ENCODE measurements around the gene LSM14A. TPM values are rescaled to one million over a fixed set of nuclear protein-coding genes. Genes with fewer than 3 reads are reported as not detected.
"Not testable (repeated sequence)": the region's sequence is repeated elsewhere in the genome, so short reads cannot be mapped to it uniquely, and the experiment has no call there.

Gene LSM14A
- total and polyA plus RNA-seq, 4 experiments from 2014 or later, result 158 to 176 (median 170) TPM

DNA sequence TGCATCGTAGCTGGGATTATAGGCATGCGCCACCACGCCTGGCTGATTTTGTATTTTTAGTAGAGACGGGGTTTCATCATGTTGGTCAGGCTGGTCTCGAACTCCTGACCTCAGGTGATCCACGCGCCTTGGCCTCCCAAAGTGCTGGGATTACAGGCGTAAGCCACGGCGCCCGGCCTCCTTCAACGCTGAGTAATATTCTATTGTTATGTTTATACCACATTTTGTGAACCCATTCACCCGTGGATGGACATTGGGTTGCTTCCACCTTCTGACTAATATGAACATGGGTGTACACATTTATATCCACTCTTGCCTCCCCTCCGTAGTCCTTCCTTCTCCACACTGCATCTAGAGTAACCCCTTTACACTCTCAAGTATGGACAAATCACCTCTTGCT, 80.9 kb downstream of the LSM14A start:
- H3K27ac ChIP-seq (ENCODE audit: low read depth, low read length); H3K36me3 ChIP-seq (ENCODE audit: insufficient read depth, low read length); H3K4me3 ChIP-seq (ENCODE audit: low read length in 2 of 2); intact Hi-C loops (cut with micrococcal nuclease); H3K27me3 ChIP-seq (ENCODE audit: insufficient read depth, low read length); DNase-seq; H3K27me3 Mint-ChIP-seq; H3K9me3 ChIP-seq (ENCODE audit: control insufficient read depth in 1 of 2, low read length in 2 of 2); H3K9me3 Mint-ChIP-seq: not testable (repeated sequence)
- peaks cover 17 to 37% (median 29%) of the 10 kb centered on the region in 4 donors for H3K4me1 Mint-ChIP-seq
- peaks cover 0 to 10% of the 10 kb centered on the region in 2 donors for H3K36me3 Mint-ChIP-seq
- ChIA-PET CTCF (ENCODE audit: partially characterized antibody) (interaction anchor here (0.6 kb wide), 1 partner anchor 49 kb away, joined by 3 read pairs; no protein-coding TSS in a partner anchor), POLR2A (ENCODE audit: partially characterized antibody) (interaction anchor here (0.6 to 1.8 kb wide), 2 partner anchors 17 to 175 kb away, joined by 3 to 7 read pairs; partner anchors contain the start of gene UBA2)
- peaks cover 32% of the 10 kb centered on the region for H3K4me1 ChIP-seq (ENCODE audit: insufficient read depth, low read length)
- peak overlapping the region; percentile 46 to 100 (median 98) for H3K4me3 Mint-ChIP-seq
- peak overlapping the region in 5 of 7 donors; percentile 73 to 99 (median 96) for H3K27ac Mint-ChIP-seq

DNA sequence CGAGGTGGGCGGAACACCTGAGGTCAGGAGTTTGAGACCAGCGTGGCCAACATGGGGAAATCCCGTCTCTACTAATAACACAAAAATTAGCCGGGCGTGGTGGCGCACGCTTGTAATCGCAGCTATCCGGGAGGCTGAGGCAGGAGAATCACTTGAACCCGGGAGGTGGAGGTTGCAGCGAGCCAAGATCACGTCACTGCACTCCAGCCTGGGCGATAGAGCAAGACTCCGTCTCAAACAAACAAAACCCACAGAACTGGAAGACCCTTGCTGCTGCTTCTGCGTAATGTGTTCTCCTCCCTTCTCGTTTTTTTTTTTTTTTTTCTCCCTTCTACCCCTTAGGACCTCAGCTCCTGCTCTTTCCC, 81.4 kb downstream of the LSM14A start:
- Histone ChIP-seq H3K4me1 (ENCODE audit: insufficient read depth, low read length) (peaks cover 32% of the 10 kb centered on the region), H3K27ac (ENCODE audit: low read depth, low read length) (peak overlapping the region; percentile 90), H3K4me3 (ENCODE audit: low read length in 2 of 2) (peak overlapping the region; percentile 67 to 75)
- H3K36me3 Mint-ChIP-seq, result peaks cover 0 to 10% of the 10 kb centered on the region in 2 donors
- intact Hi-C loops (cut with micrococcal nuclease), result loop anchor here (1.0 to 2.0 kb wide), 4 partner anchors 17 to 1077 kb away; partner anchors contain the start of gene LSM14A
- DNase-seq; H3K9me3 ChIP-seq (ENCODE audit: control insufficient read depth in 1 of 2, low read length in 2 of 2); H3K27me3 Mint-ChIP-seq; H3K36me3 ChIP-seq (ENCODE audit: insufficient read depth, low read length); H3K9me3 Mint-ChIP-seq; H3K27me3 ChIP-seq (ENCODE audit: insufficient read depth, low read length): not testable (repeated sequence)
- peaks cover 17 to 39% (median 31%) of the 10 kb centered on the region in 4 donors for H3K4me1 Mint-ChIP-seq
- ChIA-PET POLR2A (ENCODE audit: partially characterized antibody) (interaction anchor here (0.6 to 1.8 kb wide), 2 partner anchors 16 to 174 kb away, joined by 3 to 7 read pairs; partner anchors contain the start of gene UBA2), CTCF (ENCODE audit: partially characterized antibody) (interaction anchor here (0.6 to 0.7 kb wide), 2 partner anchors 49 to 176 kb away, joined by 3 read pairs; no protein-coding TSS in a partner anchor)
- peak overlapping the region; percentile 81 to 100 (median 99) for H3K27ac Mint-ChIP-seq
- peak overlapping the region; percentile 96 to 100 (median 98) for H3K4me3 Mint-ChIP-seq

DNA sequence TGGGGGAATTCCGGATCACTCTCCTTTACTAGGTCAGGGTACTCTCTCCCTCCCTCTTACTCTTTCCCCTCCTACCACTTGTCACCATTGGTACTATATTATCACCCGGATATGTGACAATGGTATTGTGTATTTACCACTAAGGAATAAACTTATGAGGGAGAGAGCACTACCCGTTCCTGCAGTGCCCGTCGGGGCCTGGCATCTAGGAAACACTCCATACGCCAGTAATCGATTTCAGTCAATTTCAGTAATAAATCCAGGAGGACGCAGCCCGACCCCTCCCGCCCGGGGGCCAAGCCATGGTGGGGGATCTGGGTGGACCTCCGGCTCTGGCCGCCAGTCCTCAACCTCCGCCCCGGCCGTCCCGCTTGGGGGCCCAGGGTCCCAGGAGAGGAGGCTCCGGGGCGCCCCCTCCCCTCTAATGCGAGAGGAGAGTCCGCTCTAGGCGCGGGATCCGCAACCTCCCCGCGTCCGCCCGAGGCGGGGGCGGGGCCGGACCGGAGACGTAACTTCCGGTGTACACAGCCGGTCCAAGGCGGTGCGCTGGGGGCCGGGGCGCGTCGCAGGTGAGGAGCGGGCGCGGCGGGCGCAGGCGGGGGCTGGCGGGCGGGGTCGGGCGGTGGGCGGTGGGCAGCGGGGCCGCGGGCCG, 81.9 kb downstream of the LSM14A start, which contains the start of gene GARRE1:
TSS of gene GARRE1 (plus strand) at position 509 of the 652 bp plus-strand sequence. CDS start 45,920 bp downstream, outside the sequence.
- ChIA-PET POLR2A (ENCODE audit: partially characterized antibody) (interaction anchor here (0.6 to 1.9 kb wide), 4 partner anchors 14 to 174 kb away, joined by 3 to 19 read pairs (median 5); partner anchors contain the start of gene UBA2), CTCF (ENCODE audit: partially characterized antibody) (interaction anchor here (0.6 to 0.7 kb wide), 2 partner anchors 48 to 176 kb away, joined by 3 read pairs; no protein-coding TSS in a partner anchor)
- H3K4me1 ChIP-seq (ENCODE audit: insufficient read depth, low read length), result peaks cover 32% of the 10 kb centered on the region
- H3K36me3 ChIP-seq (ENCODE audit: insufficient read depth, low read length), result no peaks in the 10 kb centered on the region
- peak; percentile 80 to 85 (median 84) for DNase-seq
- H3K27ac ChIP-seq (ENCODE audit: low read depth, low read length), result peak within 1 kb of the TSS; percentile 90
- peak within 1 kb of the TSS; percentile 67 to 75 for H3K4me3 ChIP-seq (ENCODE audit: low read length in 2 of 2)
- no peaks in the 10 kb centered on the region for H3K9me3 ChIP-seq (ENCODE audit: control insufficient read depth in 1 of 2, low read length in 2 of 2)
- peak within 1 kb of the TSS; percentile 96 to 100 (median 98) for H3K4me3 Mint-ChIP-seq
- H3K36me3 Mint-ChIP-seq, result peaks cover 1 to 12% of the 10 kb centered on the region in 2 donors
- no peaks in the 10 kb centered on the region for H3K27me3 Mint-ChIP-seq
- intact Hi-C loops (cut with micrococcal nuclease), result loop anchor here (1.0 to 2.0 kb wide), 4 partner anchors 16 to 1077 kb away; partner anchors contain the start of gene LSM14A
- H3K9me3 Mint-ChIP-seq, result no peaks in the 10 kb centered on the region
- H3K27me3 ChIP-seq (ENCODE audit: insufficient read depth, low read length), result no peaks in the 10 kb centered on the region
- peaks cover 19 to 44% (median 33%) of the 10 kb centered on the region in 4 donors for H3K4me1 Mint-ChIP-seq
- peak within 1 kb of the TSS; percentile 87 to 100 (median 99) for H3K27ac Mint-ChIP-seq

DNA sequence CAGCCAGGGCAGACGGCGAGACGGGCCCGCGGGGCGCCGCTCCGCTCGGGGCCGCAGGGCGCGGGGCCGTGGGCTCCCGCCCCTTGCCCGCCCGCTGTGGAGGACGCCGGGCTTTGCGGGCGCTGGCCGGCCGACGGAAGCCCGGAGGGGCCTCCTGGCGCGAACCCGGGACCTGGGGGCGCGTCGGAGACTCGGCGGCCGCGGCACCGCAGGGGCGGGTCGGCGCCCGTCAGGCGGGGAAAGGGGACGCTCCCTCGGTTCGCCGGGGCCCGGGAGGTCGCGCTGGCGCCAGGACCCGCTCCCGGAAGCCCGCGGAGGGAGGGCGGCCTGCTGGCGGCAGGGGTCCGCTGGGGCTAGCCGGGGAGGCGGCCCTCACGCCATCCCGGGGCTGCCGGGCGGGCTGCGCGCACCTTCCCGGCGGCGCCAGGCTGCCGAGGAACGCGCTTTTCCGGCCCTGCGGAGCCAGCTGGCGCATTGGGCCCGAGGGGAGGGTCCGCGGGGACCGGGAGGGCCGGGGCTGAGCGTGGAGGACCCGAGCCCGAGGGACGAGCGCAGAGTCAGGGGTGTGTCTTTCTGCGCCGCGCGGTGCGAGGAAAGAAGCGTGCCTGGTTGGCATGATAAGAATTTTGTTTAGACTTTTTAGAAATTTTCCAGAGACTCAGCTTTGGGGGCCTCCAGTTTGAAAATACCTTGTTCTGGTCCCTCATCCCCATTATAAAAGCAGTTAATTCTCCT, 82.6 kb downstream of the LSM14A start:
- intact Hi-C loops (cut with micrococcal nuclease), result loop anchor here (1.0 to 5.0 kb wide), 5 partner anchors 15 to 1078 kb away; partner anchors contain the start of gene LSM14A
- Mint-ChIP-seq H3K4me1 (peaks cover 25 to 51% (median 39%) of the 10 kb centered on the region in 4 donors), H3K27me3 (no peaks in the 10 kb centered on the region), H3K27ac (peak overlapping the region; percentile 82 to 96 (median 92)), H3K9me3 (no peaks in the 10 kb centered on the region), H3K4me3 (peak overlapping the region; percentile 84 to 94 (median 92)), H3K36me3 (peaks cover 5 to 16% of the 10 kb centered on the region in 2 donors)
- no peaks in the 10 kb centered on the region for H3K27me3 ChIP-seq (ENCODE audit: insufficient read depth, low read length)
- no peaks in the 10 kb centered on the region for H3K9me3 ChIP-seq (ENCODE audit: control insufficient read depth in 1 of 2, low read length in 2 of 2)
- peak overlapping the region in 1 of 2 donors; percentile 65 for H3K4me3 ChIP-seq (ENCODE audit: low read length in 2 of 2)
- no peaks in the 10 kb centered on the region for H3K36me3 ChIP-seq (ENCODE audit: insufficient read depth, low read length)
- POLR2A ChIA-PET (ENCODE audit: partially characterized antibody), result interaction anchor here (1.0 to 1.9 kb wide), 3 partner anchors 13 to 54 kb away, joined by 3 to 19 read pairs (median 7); no protein-coding TSS in a partner anchor
- H3K4me1 ChIP-seq (ENCODE audit: insufficient read depth, low read length), result peaks cover 38% of the 10 kb centered on the region
- H3K27ac ChIP-seq (ENCODE audit: low read depth, low read length), result peak overlapping the region; percentile 67
- DNase-seq, result peak in 3 of 5 donors; percentile 29 to 51 (median 31)
- CTCF ChIA-PET (ENCODE audit: partially characterized antibody), result no interaction called here

DNA sequence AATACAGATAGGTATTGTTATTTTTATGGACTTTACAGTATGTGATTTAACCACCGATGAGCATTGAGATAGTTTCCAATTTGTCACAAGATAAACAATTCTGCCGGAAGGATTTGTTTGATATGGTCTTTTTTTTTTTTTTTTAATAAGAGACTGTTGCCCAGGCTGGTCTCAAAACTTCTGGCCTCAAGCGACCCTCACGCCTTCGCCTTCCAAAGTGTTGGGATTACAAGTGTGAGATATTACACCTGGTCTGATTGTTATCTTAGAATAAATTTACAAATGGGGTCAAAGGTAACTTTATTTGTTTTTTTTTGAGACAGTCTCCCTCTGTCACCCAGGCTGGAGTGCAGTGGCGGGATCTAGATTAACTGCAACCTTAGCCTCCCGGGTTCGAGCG, 83.2 kb downstream of the LSM14A start:
- peaks cover 40% of the 10 kb centered on the region for H3K4me1 ChIP-seq (ENCODE audit: insufficient read depth, low read length)
- Mint-ChIP-seq H3K4me3 (peak overlapping the region; percentile 84 to 94 (median 92)), H3K27ac (peak overlapping the region; percentile 82 to 96 (median 92)), H3K9me3 (no peaks in the 10 kb centered on the region), H3K36me3 (peaks cover 5 to 16% of the 10 kb centered on the region in 2 donors), H3K4me1 (peaks cover 27 to 54% (median 42%) of the 10 kb centered on the region in 4 donors), H3K27me3 (no peaks in the 10 kb centered on the region)
- H3K27me3 ChIP-seq (ENCODE audit: insufficient read depth, low read length), result no peaks in the 10 kb centered on the region
- CTCF ChIA-PET (ENCODE audit: partially characterized antibody), result no interaction called here
- intact Hi-C loops (cut with micrococcal nuclease), result loop anchor here (2.0 to 5.0 kb wide), 3 partner anchors 38 to 1079 kb away; no protein-coding TSS in a partner anchor
- DNase-seq, result no peak
- H3K27ac ChIP-seq (ENCODE audit: low read depth, low read length), result peak overlapping the region; percentile 67
- peak overlapping the region in 1 of 2 donors; percentile 65 for H3K4me3 ChIP-seq (ENCODE audit: low read length in 2 of 2)
- H3K36me3 ChIP-seq (ENCODE audit: insufficient read depth, low read length), result no peaks in the 10 kb centered on the region
- POLR2A ChIA-PET (ENCODE audit: partially characterized antibody), result interaction anchor here (1.0 to 1.9 kb wide), 3 partner anchors 13 to 53 kb away, joined by 3 to 19 read pairs (median 7); no protein-coding TSS in a partner anchor
- no peaks in the 10 kb centered on the region for H3K9me3 ChIP-seq (ENCODE audit: control insufficient read depth in 1 of 2, low read length in 2 of 2)

DNA sequence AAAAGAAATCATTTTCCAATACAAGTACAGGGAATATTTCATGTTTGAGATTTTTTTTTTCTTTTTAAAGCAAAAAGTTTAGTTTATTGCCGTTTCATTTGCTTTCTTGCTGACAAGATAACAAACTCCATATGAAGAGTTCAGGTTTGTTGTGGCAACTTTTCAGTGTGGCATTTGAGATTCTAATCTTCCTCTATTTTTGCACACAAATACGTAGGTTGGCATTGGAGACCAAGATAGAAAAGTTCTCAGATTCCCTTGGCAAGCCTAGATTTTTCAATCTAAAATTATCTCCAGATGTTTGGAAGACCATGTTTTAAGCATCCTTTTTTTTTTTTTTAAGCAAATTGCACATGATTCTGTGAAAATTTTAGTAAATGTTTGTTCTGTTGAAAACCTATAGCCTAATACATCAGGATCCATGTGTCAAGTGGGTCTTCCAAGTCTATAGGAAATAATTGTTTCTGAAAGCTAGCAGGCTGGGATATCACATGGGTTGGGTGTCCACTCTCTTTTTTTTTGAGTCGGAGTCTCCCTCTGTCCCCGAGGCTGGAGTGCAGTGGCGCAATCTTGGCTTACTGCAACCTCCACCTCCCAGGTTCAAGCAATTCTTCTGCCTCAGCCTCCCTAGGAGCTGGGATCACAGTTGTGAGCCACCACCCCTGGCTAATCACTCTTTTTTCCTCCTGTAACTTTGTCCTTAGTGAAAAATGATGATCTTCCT, 84.7 kb downstream of the LSM14A start:
- peak in 1 of 5 donors; percentile 30 for DNase-seq
- Mint-ChIP-seq H3K4me1 (peaks cover 36 to 68% (median 53%) of the 10 kb centered on the region in 4 donors), H3K36me3 (peaks cover 8 to 16% of the 10 kb centered on the region in 2 donors), H3K4me3 (peak overlapping the region in 7 of 8 donors; percentile 36 to 93 (median 65)), H3K27me3 (no peaks in the 10 kb centered on the region), H3K27ac (peak overlapping the region; percentile 36 to 76 (median 60)), H3K9me3 (no peaks in the 10 kb centered on the region)
- Histone ChIP-seq H3K36me3 (ENCODE audit: insufficient read depth, low read length) (no peaks in the 10 kb centered on the region), H3K4me1 (ENCODE audit: insufficient read depth, low read length) (peaks cover 54% of the 10 kb centered on the region), H3K27ac (ENCODE audit: low read depth, low read length) (no peak overlapping the region), H3K4me3 (ENCODE audit: low read length in 2 of 2) (no peak overlapping the region), H3K27me3 (ENCODE audit: insufficient read depth, low read length) (no peaks in the 10 kb centered on the region), H3K9me3 (ENCODE audit: control insufficient read depth in 1 of 2, low read length in 2 of 2) (no peaks in the 10 kb centered on the region)
- CTCF ChIA-PET (ENCODE audit: partially characterized antibody), result interaction anchor here (0.9 kb wide), 1 partner anchor 12 kb away, joined by 3 read pairs; no protein-coding TSS in a partner anchor
- POLR2A ChIA-PET (ENCODE audit: partially characterized antibody), result interaction anchor here (1.5 kb wide), 1 partner anchor 13 kb away, joined by 6 read pairs; no protein-coding TSS in a partner anchor
- intact Hi-C loops (cut with micrococcal nuclease), result loop anchor here (5.0 kb wide), 1 partner anchor 40 kb away; no protein-coding TSS in a partner anchor
